OCI-LY1 (cell line): Measurements from ENCODE around the gene RPL15.

Source experiments
- H2AFZ ChIP-seq: fragments of 200-600 bp; sonication (generic), shearing (Covaris generic); 2 replicates; pipeline ENCODE4 v1.6.0; 2014; ENCODE audit warnings: antibody characterized with exemption, mild to moderate bottlenecking, low read length
- H3F3A ChIP-seq: fragments of 200-600 bp; sonication (generic), shearing (Covaris generic); 2 replicates; pipeline ENCODE4 v1.6.0; 2014; ENCODE audit warnings: mild to moderate bottlenecking, antibody characterized with exemption, low read length, moderate library complexity; ENCODE audit not compliant: insufficient read depth
- H3K27ac ChIP-seq: fragments of 200-600 bp; sonication (generic); 2 replicates; pipeline ENCODE4 v1.5.1; 2014; ENCODE audit warnings: low read length, mixed run types, mild to moderate bottlenecking, low read depth; ENCODE audit not compliant: poor library complexity, severe bottlenecking
- H3K27me3 ChIP-seq: fragments of 200-600 bp; sonication (generic); 2 replicates; pipeline ENCODE4 v1.6.0; 2014; ENCODE audit warnings: antibody characterized with exemption, mild to moderate bottlenecking, low read length, moderate library complexity; ENCODE audit not compliant: insufficient read depth
- H3K36me3 ChIP-seq: fragments of 200-600 bp; sonication (generic); 2 replicates; pipeline ENCODE4 v1.6.1; 2014; ENCODE audit warnings: mild to moderate bottlenecking, antibody characterized with exemption, low read length, moderate library complexity, mixed read lengths; ENCODE audit not compliant: insufficient read depth
- H3K4me1 ChIP-seq: fragments of 200-600 bp; sonication (generic); 2 replicates; pipeline ENCODE4 v1.5.1; 2014; ENCODE audit warnings: mild to moderate bottlenecking, low read length, moderate library complexity; ENCODE audit not compliant: insufficient read depth, severe bottlenecking
- H3K4me2 ChIP-seq: fragments of 200-600 bp; sonication (generic), shearing (Covaris generic); 2 replicates; pipeline ENCODE4 v1.6.1; 2014; ENCODE audit warnings: low read length
- H3K4me3 ChIP-seq: fragments of 200-600 bp; sonication (generic); 2 replicates; pipeline ENCODE4 v1.5.1; 2014; ENCODE audit warnings: low read length, low read depth, mild to moderate bottlenecking, mixed read lengths; ENCODE audit not compliant: poor library complexity, severe bottlenecking
- H3K79me2 ChIP-seq: fragments of 200-600 bp; shearing (Covaris generic); 2 replicates; pipeline ENCODE4 v1.6.1; 2016; ENCODE audit warnings: mixed run types, low read length, mixed read lengths; ENCODE audit not compliant: insufficient read depth
- H3K9ac ChIP-seq: fragments of 200-600 bp; sonication (generic), shearing (Covaris generic); 2 replicates; pipeline ENCODE4 v1.6.1; 2014; ENCODE audit warnings: mild to moderate bottlenecking, low read length, mixed read lengths
- H3K9me2 ChIP-seq: fragments of 200-600 bp; sonication (generic), shearing (Covaris generic); 2 replicates; pipeline ENCODE4 v1.6.1; 2014; ENCODE audit warnings: low read depth, mild to moderate bottlenecking, low read length, mixed read lengths
- H3K9me3 ChIP-seq: fragments of 200-600 bp; shearing (Covaris generic); 2 replicates; pipeline ENCODE4 v1.6.1; 2014; ENCODE audit warnings: low read length, mixed read lengths
- H4K20me1 ChIP-seq: fragments of 200-600 bp; sonication (generic), shearing (Covaris generic); 2 replicates; pipeline ENCODE4 v1.6.0; 2016; ENCODE audit warnings: mild to moderate bottlenecking, low read length; ENCODE audit not compliant: insufficient read depth
- EZH2 ChIP-seq: fragments of 200-600 bp; sonication (generic), shearing (Covaris generic); IDR thresholded peaks from 2 replicates; pipeline ENCODE4 v1.8.0; 2017; ENCODE audit warnings: borderline replicate concordance, mixed run types, mild to moderate bottlenecking, antibody characterized with exemption, low read length, moderate library complexity, mixed read lengths
- TF ChIP-seq, protein P1 (sequence below): fragments of 200-600 bp; sonication (generic), shearing (Covaris generic); IDR thresholded peaks from 2 replicates; pipeline ENCODE4 v1.5.1; 2017; ENCODE audit warnings: mild to moderate bottlenecking, antibody characterized with exemption, low read length, moderate library complexity, mixed read lengths

Gene RPL15

DNA sequence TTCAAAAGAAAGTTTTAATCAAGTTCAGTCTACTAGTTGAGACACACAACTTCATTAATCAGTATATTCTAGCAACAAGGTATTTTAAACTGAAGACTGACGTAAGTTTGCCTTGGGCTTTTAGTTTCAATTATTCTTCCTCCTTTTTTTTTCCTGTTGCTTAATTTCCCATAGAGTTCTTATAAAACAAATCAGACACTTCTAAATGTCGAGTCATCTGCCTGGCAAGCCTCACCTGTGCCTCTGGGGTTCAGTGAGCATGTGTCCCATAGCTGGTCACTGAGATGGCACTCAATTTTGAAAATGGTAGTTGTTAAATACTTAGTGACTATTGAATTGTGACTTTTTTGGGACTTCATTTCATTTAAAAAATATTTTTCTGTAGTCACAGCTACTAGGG, 27.5 kb upstream of the RPL15 start:
- Histone ChIP-seq H2AFZ (no peak overlapping the region), H3K27me3 (no peaks in the 10 kb centered on the region), H3K27ac (no peak overlapping the region), H3K9me3 (no peaks in the 10 kb centered on the region), H3K9ac (no peak overlapping the region), H3K36me3 (peaks cover 40% of the 10 kb centered on the region; the same call in 1 of the 2 replicates), H3K4me3 (no peak overlapping the region), H3K79me2 (no peaks in the 10 kb centered on the region), H3K4me2 (no peak overlapping the region), H3K9me2 (no peaks in the 10 kb centered on the region), H3F3A (no peaks in the 10 kb centered on the region), H3K4me1 (no peaks in the 10 kb centered on the region), H4K20me1 (peaks cover 5% of the 10 kb centered on the region; the same call in 1 of the 2 replicates)
- no peak for TF ChIP-seq EZH2

DNA sequence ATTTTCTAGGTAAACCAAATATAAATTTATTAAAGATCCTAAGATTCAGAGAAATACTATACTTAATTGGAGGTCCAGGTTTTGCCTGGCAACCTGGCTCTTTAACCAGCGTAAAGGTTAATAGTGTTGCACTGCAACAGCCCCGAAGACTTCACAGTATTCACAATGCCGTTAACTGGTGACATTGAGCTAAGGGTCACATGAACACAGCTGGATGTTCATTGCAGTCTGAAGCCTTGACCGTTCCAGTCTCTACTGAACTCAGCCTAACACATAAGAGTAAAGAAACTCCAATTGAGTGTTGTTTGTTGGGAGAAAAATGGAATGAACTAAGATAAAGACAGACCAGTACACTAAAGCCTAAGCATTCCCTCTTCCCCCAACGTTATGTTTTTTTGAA, 27.0 kb upstream of the RPL15 start:
- H3K4me2 ChIP-seq = no peak overlapping the region
- H3F3A ChIP-seq = no peaks in the 10 kb centered on the region
- no peak for TF ChIP-seq EZH2
- TF ChIP-seq, protein P1, sequence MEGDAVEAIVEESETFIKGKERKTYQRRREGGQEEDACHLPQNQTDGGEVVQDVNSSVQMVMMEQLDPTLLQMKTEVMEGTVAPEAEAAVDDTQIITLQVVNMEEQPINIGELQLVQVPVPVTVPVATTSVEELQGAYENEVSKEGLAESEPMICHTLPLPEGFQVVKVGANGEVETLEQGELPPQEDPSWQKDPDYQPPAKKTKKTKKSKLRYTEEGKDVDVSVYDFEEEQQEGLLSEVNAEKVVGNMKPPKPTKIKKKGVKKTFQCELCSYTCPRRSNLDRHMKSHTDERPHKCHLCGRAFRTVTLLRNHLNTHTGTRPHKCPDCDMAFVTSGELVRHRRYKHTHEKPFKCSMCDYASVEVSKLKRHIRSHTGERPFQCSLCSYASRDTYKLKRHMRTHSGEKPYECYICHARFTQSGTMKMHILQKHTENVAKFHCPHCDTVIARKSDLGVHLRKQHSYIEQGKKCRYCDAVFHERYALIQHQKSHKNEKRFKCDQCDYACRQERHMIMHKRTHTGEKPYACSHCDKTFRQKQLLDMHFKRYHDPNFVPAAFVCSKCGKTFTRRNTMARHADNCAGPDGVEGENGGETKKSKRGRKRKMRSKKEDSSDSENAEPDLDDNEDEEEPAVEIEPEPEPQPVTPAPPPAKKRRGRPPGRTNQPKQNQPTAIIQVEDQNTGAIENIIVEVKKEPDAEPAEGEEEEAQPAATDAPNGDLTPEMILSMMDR = no peak
- H3K9me2 ChIP-seq = no peaks in the 10 kb centered on the region
- H4K20me1 ChIP-seq = peaks cover 5% of the 10 kb centered on the region; the same call in 1 of the 2 replicates
- H2AFZ ChIP-seq = no peak overlapping the region
- H3K4me1 ChIP-seq = no peaks in the 10 kb centered on the region
- H3K9ac ChIP-seq = no peak overlapping the region
- no peak overlapping the region for H3K27ac ChIP-seq
- H3K4me3 ChIP-seq = no peak overlapping the region
- H3K27me3 ChIP-seq = no peaks in the 10 kb centered on the region
- H3K9me3 ChIP-seq = no peaks in the 10 kb centered on the region
- H3K36me3 ChIP-seq = peaks cover 40% of the 10 kb centered on the region; the same call in 1 of the 2 replicates
- H3K79me2 ChIP-seq = no peaks in the 10 kb centered on the region

DNA sequence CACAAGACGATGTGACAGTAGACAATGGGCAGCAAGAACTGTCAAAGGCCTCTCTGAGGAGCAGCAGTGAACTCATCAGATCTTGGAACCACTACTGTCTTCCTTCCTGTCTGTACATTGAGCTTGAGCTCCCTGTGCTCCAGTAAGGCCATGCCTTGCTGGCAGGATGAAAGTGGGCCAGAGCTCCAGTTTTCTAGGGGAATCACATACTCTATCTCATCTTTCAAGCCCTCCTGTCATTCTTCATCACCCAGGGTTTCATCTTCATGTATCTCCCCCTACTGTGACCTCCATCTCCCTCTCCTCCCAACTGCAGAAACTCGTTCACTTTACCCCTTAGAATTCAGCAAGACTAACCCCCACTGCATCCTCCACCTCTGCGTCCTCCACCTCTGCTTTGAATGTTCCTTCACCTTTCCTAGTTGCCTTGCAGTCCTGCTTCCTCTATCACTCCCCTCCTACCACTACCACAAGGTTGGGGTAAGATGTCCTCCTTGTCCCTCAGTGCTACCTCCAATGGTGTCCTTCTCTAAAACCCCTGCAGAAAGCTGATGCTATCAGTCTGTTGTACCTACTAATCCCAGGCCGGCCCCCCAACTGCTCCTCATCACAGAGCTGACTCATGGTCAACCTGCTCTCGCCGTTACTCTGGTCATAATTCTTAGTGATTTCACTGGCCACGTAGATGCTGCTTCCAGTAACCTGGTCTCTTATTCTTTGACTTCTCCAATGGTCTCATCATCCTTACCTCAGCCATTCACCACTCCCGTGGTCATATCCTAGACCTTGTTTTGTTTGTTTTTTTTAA, 22.5 kb upstream of the RPL15 start:
- Histone ChIP-seq H3K4me3 (no peak overlapping the region), H2AFZ (no peak overlapping the region), H3K4me2 (no peak overlapping the region), H3K4me1 (no peaks in the 10 kb centered on the region), H3K9me2 (no peaks in the 10 kb centered on the region), H3K36me3 (peaks cover 51% of the 10 kb centered on the region), H3K9ac (no peak overlapping the region), H4K20me1 (no peaks in the 10 kb centered on the region), H3K27me3 (no peaks in the 10 kb centered on the region), H3K9me3 (no peaks in the 10 kb centered on the region), H3K27ac (no peak overlapping the region), H3K79me2 (no peaks in the 10 kb centered on the region), H3F3A (no peaks in the 10 kb centered on the region)
- no peak for TF ChIP-seq EZH2
- TF ChIP-seq, protein P1 = no peak

DNA sequence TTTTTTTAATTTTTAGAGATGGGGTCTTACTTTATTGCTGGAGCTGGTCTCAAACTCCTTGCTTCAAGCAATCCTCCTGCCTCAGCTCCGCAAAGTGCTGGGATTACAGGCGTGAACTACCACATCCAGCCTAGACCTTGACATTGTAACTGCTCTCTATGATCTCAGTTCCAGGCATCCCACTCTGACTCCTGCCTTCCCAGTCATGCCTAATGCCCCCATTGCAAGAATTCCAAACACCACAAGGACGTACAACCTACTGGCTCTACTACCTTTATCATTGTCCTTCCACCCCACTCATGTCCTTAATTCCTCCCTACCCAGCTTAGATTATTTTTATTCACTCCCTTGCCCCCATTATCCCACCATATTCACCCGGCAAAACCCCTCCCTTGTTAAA, 21.8 kb upstream of the RPL15 start:
- Histone ChIP-seq H3K4me3 (no peak overlapping the region), H3K4me1 (no peaks in the 10 kb centered on the region), H3K9ac (no peak overlapping the region), H3K9me2 (no peaks in the 10 kb centered on the region), H3K9me3 (no peaks in the 10 kb centered on the region), H4K20me1 (no peaks in the 10 kb centered on the region), H3K27ac (no peak overlapping the region), H3K4me2 (no peak overlapping the region), H3K36me3 (peaks cover 50% of the 10 kb centered on the region), H2AFZ (no peak overlapping the region), H3K79me2 (no peaks in the 10 kb centered on the region), H3F3A (no peaks in the 10 kb centered on the region), H3K27me3 (no peaks in the 10 kb centered on the region)
- TF ChIP-seq EZH2 = no peak
- TF ChIP-seq, protein P1 = no peak
